HG02870 (cell line): Measurements from ENCODE around the gene ACOXL.

Source experiments
- ATAC-seq: cut with Tn5 transposase; IDR thresholded peaks from one replicate; pipeline ENCODE4 v1.9.1; 2021; ENCODE audit warnings: mild to moderate bottlenecking, moderate library complexity; ENCODE audit not compliant: unreplicated experiment

ACOXL gene

GRCh38 chr2:111148225-111148873 lies 416.0 kb downstream of the ACOXL start:
- no peak for ATAC-seq

DNA sequence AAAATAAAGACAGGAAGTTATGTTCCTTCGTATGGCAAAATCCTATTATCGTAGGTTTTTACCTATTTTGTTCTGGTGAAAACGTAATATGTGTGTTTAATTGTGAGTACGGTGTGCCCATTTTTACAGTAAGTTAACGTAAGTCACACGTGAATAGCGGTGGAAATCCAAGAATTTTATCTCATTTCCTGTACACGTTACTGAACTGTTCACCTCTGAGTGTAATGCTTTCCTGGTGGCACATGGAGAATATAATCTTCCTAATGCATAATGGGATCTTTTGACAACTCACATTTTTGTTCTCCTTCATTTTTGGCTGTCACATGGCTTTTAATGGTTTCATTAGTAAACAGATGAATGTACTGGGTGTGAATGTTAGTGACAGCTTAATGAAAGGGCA lies 416.6 kb downstream of the ACOXL start:
- no peak for ATAC-seq

DNA sequence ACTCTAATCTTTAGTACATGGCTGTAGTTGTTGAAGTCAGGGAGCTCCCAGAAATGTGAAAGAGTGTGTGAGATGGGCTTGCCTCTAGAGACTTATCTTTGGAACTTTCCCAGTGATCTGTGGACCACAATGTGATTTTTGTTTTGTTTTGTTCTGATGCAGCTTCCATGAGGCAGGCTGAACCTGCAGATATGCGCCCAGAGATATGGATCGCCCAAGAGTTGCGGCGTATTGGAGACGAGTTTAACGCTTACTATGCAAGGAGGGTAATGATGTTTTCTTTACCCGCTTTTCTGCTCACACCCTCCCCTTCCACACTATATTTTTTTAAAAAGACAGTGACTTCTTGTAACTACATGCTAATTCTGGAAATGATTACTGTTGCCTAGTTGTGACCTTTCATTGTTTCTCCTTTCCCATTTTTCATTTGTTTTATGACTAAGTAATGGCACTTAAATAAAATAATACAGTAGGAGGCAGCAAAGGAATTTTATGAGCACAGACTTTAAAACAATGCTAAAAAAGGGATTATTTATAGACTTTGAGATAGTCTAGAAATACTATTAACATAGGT lies 417.6 kb downstream of the ACOXL start:
- no peak for ATAC-seq

GRCh38 chr2:111154758-111155157 lies 422.4 kb downstream of the ACOXL start:
- ATAC-seq, result no peak

DNA sequence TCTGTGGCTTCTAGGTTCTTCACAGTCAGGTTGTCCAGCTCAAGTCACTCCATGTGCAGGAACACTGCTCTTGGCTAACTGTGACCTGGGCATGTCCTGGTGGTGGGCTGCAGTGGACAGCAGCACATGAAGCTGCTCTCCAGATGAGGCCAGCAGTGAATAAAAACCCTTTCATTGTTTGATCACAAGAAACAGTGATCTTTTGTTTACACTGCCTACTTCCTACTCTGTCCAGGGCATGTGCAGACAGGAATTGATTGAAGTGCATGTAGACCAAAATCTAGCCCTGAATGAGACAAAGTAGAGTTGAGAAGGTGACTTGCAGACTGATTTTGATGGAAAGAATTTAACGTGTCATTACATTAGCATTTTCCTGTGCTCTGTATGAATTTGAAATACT lies 423.2 kb downstream of the ACOXL start:
- ATAC-seq, result no peak

DNA sequence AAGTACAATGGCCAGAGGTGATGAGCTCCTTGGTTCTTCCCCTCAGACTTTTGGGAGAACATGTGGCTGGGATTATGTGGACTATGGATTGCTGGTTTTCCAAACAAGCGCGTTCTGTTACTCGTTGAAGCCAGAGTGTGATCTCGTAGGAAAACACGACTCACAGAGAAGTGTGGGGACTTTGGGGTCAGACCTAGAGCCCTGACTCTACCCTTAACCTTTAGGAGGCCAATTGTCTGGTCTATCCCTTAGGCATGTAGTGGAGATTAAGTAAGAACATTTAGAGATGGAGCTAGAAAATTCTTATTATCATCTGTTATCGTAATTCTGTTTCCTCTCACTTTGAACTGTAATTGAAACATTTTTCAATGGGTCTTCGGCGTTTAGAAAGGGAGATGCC lies 424.2 kb downstream of the ACOXL start:
- no peak for ATAC-seq

- peak; percentile 64 for ATAC-seq
Observed at GRCh38 chr2:111157071-111157661, 424.8 kb downstream of the ACOXL start.

GRCh38 chr2:111157798-111158197 lies 425.4 kb downstream of the ACOXL start:
- peak; percentile 49 for ATAC-seq

- ATAC-seq, result no peak
Observed at GRCh38 chr2:111159641-111160040, 427.3 kb downstream of the ACOXL start.

DNA sequence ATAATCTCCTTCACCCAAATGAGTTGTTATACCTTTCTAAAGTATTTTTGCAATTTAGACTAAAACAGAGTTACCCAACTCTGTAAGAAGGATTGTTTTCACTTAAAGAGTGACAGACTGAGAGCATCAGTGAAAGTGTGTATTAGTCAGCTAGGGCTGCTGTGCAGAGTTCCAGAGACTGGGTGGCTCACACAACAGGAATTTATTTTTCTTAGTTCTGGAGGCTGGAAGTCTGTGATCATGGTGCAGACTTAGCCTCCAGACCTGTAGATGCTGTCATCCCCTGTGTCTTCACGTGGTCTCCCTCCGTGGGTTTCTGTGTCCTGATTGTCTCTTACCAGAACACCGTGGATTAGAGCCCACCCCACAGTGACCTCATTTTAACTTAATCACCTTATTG lies 428.4 kb downstream of the ACOXL start:
- no peak for ATAC-seq

GRCh38 chr2:111161971-111162370 lies 429.6 kb downstream of the ACOXL start:
- ATAC-seq, result no peak

GRCh38 chr2:111162718-111163331 lies 430.5 kb downstream of the ACOXL start:
- no peak for ATAC-seq

DNA sequence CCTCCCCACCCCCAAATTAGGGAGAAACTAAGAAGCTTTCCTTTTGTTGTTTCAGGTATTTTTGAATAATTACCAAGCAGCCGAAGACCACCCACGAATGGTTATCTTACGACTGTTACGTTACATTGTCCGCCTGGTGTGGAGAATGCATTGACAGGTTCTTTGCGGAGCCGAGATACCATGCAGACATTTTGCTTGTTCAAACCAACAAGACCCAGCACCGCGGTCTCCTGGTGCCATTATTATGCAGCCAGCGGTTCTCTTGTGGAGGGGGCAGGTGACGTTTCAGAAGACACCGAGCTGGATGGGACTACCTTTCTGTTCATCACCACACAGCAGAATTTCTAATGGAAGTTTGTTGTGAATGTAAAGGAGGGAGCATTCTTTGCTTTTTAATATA lies 431.7 kb downstream of the ACOXL start:
- no peak for ATAC-seq

DNA sequence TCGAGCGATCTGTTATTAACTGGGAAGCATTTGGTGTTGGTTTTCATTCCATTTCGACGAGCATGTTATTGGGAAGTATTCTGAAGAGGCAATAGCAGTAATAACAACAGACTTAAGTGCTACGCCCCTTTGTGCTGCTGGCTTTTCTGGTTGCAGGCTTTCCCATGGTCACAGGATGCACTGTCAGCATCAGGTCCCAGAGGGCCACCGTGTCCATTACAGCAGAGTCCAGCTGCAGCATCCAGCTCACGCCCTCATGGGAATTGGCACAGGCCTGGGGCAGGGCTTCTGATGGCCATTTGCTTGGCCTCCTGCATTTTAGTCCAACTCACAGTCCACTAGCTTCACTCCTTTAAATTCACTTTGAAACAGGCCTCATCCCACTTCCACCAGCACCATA lies 432.7 kb downstream of the ACOXL start:
- no peak for ATAC-seq

GRCh38 chr2:111166115-111166514 lies 433.7 kb downstream of the ACOXL start:
- ATAC-seq, result no peak

- no peak for ATAC-seq
Observed at GRCh38 chr2:111167076-111167862, 434.9 kb downstream of the ACOXL start.

DNA sequence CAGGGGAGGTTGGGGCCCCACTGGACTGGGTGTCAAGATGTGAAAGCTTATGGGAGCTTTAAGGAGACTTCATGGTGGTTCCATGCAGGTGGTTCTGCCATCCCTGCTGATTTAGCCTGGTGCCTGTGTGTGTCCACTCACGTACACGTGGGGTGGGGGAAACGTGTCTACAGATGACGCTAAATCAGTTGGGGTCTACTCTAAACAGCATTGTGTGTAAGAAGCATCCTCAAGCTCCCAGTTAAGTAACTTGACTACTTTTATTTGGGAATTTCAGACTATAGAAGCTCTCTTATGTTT lies 435.4 kb downstream of the ACOXL start:
- no peak for ATAC-seq
